WTC11 (cell line): ENCODE measurements around the gene TPP1. TPM values are rescaled to one million over a fixed set of nuclear protein-coding genes. Genes with fewer than 3 reads are reported as not detected.

Experiments used
- ATAC-seq: fragments of 200-7000 bp; cut with Tn5 transposase; 2 replicates; pipeline ENCODE4 v1.10.0; 2021; ENCODE audit warnings: mild to moderate bottlenecking, moderate library complexity
- CTCF ChIA-PET: fragments of 300-600 bp; sonication (Branson Sonifier 250); formaldehyde crosslinking; loops from one replicate; lab custom pipeline; 2021; ENCODE audit warnings: antibody characterized with exemption; lab: Charles Lee
- POLR2A ChIA-PET: fragments of 350-600 bp; sonication (Branson Sonifier 250); formaldehyde crosslinking; loops from one replicate; lab custom pipeline; 2021; ENCODE audit warnings: antibody characterized with exemption; lab: Charles Lee
- DNase-seq: peaks from one replicate; pipeline ENCODE4 v3.0.0; 2021; ENCODE audit warnings: low spot score
- H3K27ac Mint-ChIP-seq: 2 replicates; pipeline ENCODE4 v1.8.0; 2021; ENCODE audit warnings: mixed read lengths
- H3K27me3 Mint-ChIP-seq: 2 replicates; pipeline ENCODE4 v1.8.0; 2021; ENCODE audit warnings: low read depth, mild to moderate bottlenecking, moderate library complexity, mixed read lengths
- H3K36me3 Mint-ChIP-seq: 2 replicates; pipeline ENCODE4 v1.8.0; 2021; ENCODE audit warnings: mixed read lengths
- H3K4me1 Mint-ChIP-seq: 2 replicates; pipeline ENCODE4 v1.8.0; 2022; ENCODE audit warnings: mixed read lengths
- H3K4me3 Mint-ChIP-seq: 2 replicates; pipeline ENCODE4 v1.8.0; 2021; ENCODE audit warnings: mild to moderate bottlenecking, moderate library complexity, mixed read lengths
- H3K9me3 Mint-ChIP-seq: 2 replicates; pipeline ENCODE4 v1.8.0; 2021; ENCODE audit warnings: mixed read lengths
- ATF2 ChIP-seq: sonication (generic); formaldehyde crosslinking; IDR thresholded peaks from 2 replicates; pipeline ENCODE4 v1.8.1; 2022; ENCODE audit warnings: low read depth, missing genetic modification reagents, borderline replicate concordance
- ATF6 ChIP-seq: sonication (generic); formaldehyde crosslinking; IDR thresholded peaks from 2 replicates; pipeline ENCODE4 v1.8.1; 2023; ENCODE audit warnings: mild to moderate bottlenecking, missing genetic modification reagents
- HMGA2 ChIP-seq: fragments of 250-450 bp; sonication (Bioruptor Pico); IDR thresholded peaks from 2 replicates; pipeline ENCODE4 v1.4.0; 2021; ENCODE audit warnings: mild to moderate bottlenecking, moderate library complexity
- MXD4 ChIP-seq: fragments of 250-450 bp; sonication (Bioruptor Pico); IDR thresholded peaks from 2 replicates; pipeline ENCODE4 v1.8.0; 2021; ENCODE audit warnings: mild to moderate bottlenecking, moderate library complexity, borderline replicate concordance
- MYBL2 ChIP-seq: sonication (generic); formaldehyde crosslinking; IDR thresholded peaks from 2 replicates; pipeline ENCODE4 v1.8.1; 2023; ENCODE audit warnings: mild to moderate bottlenecking, moderate library complexity, missing genetic modification reagents
- NFATC4 ChIP-seq: fragments of 250-450 bp; sonication (Bioruptor Pico); IDR thresholded peaks from 2 replicates; pipeline ENCODE4 v1.9.0; 2021; ENCODE audit warnings: mild to moderate bottlenecking
- NFE2L1 ChIP-seq: sonication (generic); formaldehyde crosslinking; IDR thresholded peaks from 2 replicates; pipeline ENCODE4 v1.8.1; 2023; ENCODE audit warnings: missing genetic modification reagents
- NFYB ChIP-seq: sonication (generic); formaldehyde crosslinking; conservative IDR thresholded peaks from 2 replicates; pipeline ENCODE4 v1.8.0; 2022; ENCODE audit warnings: low read depth, missing genetic modification reagents
- PRRX2 ChIP-seq: fragments of 250-450 bp; sonication (Bioruptor Pico); IDR thresholded peaks from 2 replicates; pipeline ENCODE4 v1.8.0; 2021; ENCODE audit warnings: mild to moderate bottlenecking
- RELA ChIP-seq: sonication (generic); formaldehyde crosslinking; IDR thresholded peaks from 2 replicates; pipeline ENCODE4 v1.8.1; 2022; ENCODE audit warnings: missing genetic modification reagents, mild to moderate bottlenecking, borderline replicate concordance
- STAT6 ChIP-seq: sonication (generic); formaldehyde crosslinking; conservative IDR thresholded peaks from 2 replicates; pipeline ENCODE4 v1.8.1; 2023; ENCODE audit warnings: mild to moderate bottlenecking, low read depth, missing genetic modification reagents, moderate library complexity
- USF1 ChIP-seq: sonication (generic); formaldehyde crosslinking; IDR thresholded peaks from 2 replicates; pipeline ENCODE4 v1.8.0; 2022; ENCODE audit warnings: mild to moderate bottlenecking, missing genetic modification reagents
- ZBTB21 ChIP-seq: sonication (generic); formaldehyde crosslinking; IDR thresholded peaks from 2 replicates; pipeline ENCODE4 v1.8.1; 2023; ENCODE audit warnings: mild to moderate bottlenecking, missing genetic modification reagents, borderline replicate concordance
- ZBTB43 ChIP-seq: sonication (generic); formaldehyde crosslinking; IDR thresholded peaks from 2 replicates; pipeline ENCODE4 v1.8.1; 2023; ENCODE audit warnings: mild to moderate bottlenecking, missing genetic modification reagents
- ZNF219 ChIP-seq: sonication (generic); formaldehyde crosslinking; IDR thresholded peaks from 2 replicates; pipeline ENCODE4 v1.8.0; 2023; ENCODE audit warnings: missing genetic modification reagents, mild to moderate bottlenecking, borderline replicate concordance
- total RNA-seq: library from RNA; stranded (reverse); gene quantifications from 3 replicates; pipeline ENCODE4 v1.2.3, GENCODE V29; 2021

Gene TPP1
- total RNA-seq, 1 experiment from 2014 or later, result 36.2 TPM

- TF ChIP-seq STAT6 (CRISPR knock-in tag) (no peak), USF1 (CRISPR knock-in tag) (no peak), NFE2L1 (CRISPR knock-in tag) (no peak), NFYB (CRISPR knock-in tag) (no peak), ATF6 (CRISPR knock-in tag) (no peak)
These were observed 20.7 kb downstream of the TPP1 start (continued) for GRCh38 chr11:6598555-6598954.

GRCh38 chr11:6596239-6596877 lies 22.9 kb downstream of the TPP1 start:
- Mint-ChIP-seq H3K27ac (no peak overlapping the region), H3K27me3 (no peaks in the 10 kb centered on the region), H3K9me3 (no peaks in the 10 kb centered on the region), H3K36me3 (peaks cover 18% of the 10 kb centered on the region), H3K4me3 (no peak overlapping the region)
- CTCF ChIA-PET, result interaction anchor here (0.9 kb wide), 1 partner anchor 71 kb away, joined by 3 read pairs; no protein-coding TSS in a partner anchor
- ATAC-seq (no peak), DNase-seq (no peak)
- POLR2A ChIA-PET, result no interaction called here
- TF ChIP-seq HMGA2 (CRISPR knock-in tag), result no peak
- TF ChIP-seq NFYB (CRISPR knock-in tag), result no peak
- no peak for TF ChIP-seq ATF6 (CRISPR knock-in tag)
- TF ChIP-seq RELA (CRISPR knock-in tag), result no peak
- no peak for TF ChIP-seq MXD4
- no peak for TF ChIP-seq PRRX2 (CRISPR knock-in tag)
- TF ChIP-seq, all 79 proteins: peak for 0
- peaks cover 6% of the 10 kb centered on the region; the same call in 1 of the 2 replicates for H3K4me1 Mint-ChIP-seq

GRCh38 chr11:6594142-6594768 lies 25.0 kb downstream of the TPP1 start:
- Mint-ChIP-seq H3K9me3 (no peaks in the 10 kb centered on the region), H3K4me3 (no peak overlapping the region), H3K4me1 (peaks cover 6% of the 10 kb centered on the region; the same call in 1 of the 2 replicates), H3K27me3 (no peaks in the 10 kb centered on the region), H3K27ac (no peak overlapping the region; the same call in 1 of the 2 replicates), H3K36me3 (peaks cover 13% of the 10 kb centered on the region)
- TF ChIP-seq ZNF219 (CRISPR knock-in tag), result no peak
- ChIA-PET CTCF (interaction anchor here (0.8 to 2.5 kb wide), 8 partner anchors 9 to 215 kb away, joined by 3 to 10 read pairs (median 4); partner anchors contain the start of gene TAF10), POLR2A (no interaction called here)
- no peak for DNase-seq
- ATAC-seq, result no peak

- ChIA-PET POLR2A (no interaction called here), CTCF (interaction anchor here (1.0 to 1.8 kb wide), 5 partner anchors 17 to 209 kb away, joined by 3 to 12 read pairs (median 6); partner anchors contain the start of gene TAF10)
- Mint-ChIP-seq H3K27me3 (no peaks in the 10 kb centered on the region), H3K36me3 (peaks cover 3% of the 10 kb centered on the region), H3K9me3 (peaks cover 26% of the 10 kb centered on the region), H3K4me1 (no peaks in the 10 kb centered on the region), H3K27ac (no peak overlapping the region), H3K4me3 (no peak overlapping the region)
- ATAC-seq, result no peak
- no peak for DNase-seq
- TF ChIP-seq ATF2 (CRISPR knock-in tag) (no peak), ZBTB43 (CRISPR knock-in tag) (no peak), NFATC4 (CRISPR knock-in tag) (no peak), ZBTB21 (CRISPR knock-in tag) (no peak), MYBL2 (CRISPR knock-in tag) (no peak)
These were observed 31.2 kb downstream of the TPP1 start for GRCh38 chr11:6588018-6588417.
